ENCODE data around the gene KCNJ15. TPM values are rescaled to one million over a fixed set of nuclear protein-coding genes. Genes with fewer than 3 reads are reported as not detected.

The KCNJ15 gene
- polyA plus RNA-seq (2013, experiment 1 of 2): 0.22 TPM
- 1.3 TPM for polyA plus RNA-seq (2013, experiment 2 of 2)

GRCh38 chr21:38256599-38257302 is at the start of gene KCNJ15:
KCNJ15 (plus strand) TSS chr21:38256991; CDS start chr21:38299262, 42,271 bp downstream.
- no peaks in the 10 kb centered on the region for H3K36me3 ChIP-seq (ENCODE audit: control insufficient read depth, insufficient read depth, low read length)
- 84 to 89% methylated on average over 2 to 4 of the region's 5 CpGs for WGBS, 2 experiments (ENCODE audit: insufficient coverage in 2 of 2)
- no peaks in the 10 kb centered on the region for H3K9me3 ChIP-seq (ENCODE audit: control insufficient read depth, low read length)
- H3K4me3 ChIP-seq (ENCODE audit: extremely low read depth, insufficient read depth, low read length, poor library complexity, severe bottlenecking): no peak within 1 kb of the TSS
- H3K4me1 ChIP-seq (ENCODE audit: control insufficient read depth, insufficient read depth, low read length, poor library complexity, severe bottlenecking): no peaks in the 10 kb centered on the region
- H3K27ac ChIP-seq (ENCODE audit: low read depth, low read length, severe bottlenecking): no peak within 1 kb of the TSS

- Histone ChIP-seq H3K4me3 (ENCODE audit: extremely low read depth, insufficient read depth, low read length, poor library complexity, severe bottlenecking) (no peak overlapping the region), H3K9me3 (ENCODE audit: control insufficient read depth, low read length) (peaks cover 9% of the 10 kb centered on the region), H3K27ac (ENCODE audit: low read depth, low read length, severe bottlenecking) (no peak overlapping the region), H3K4me1 (ENCODE audit: control insufficient read depth, insufficient read depth, low read length, poor library complexity, severe bottlenecking) (no peaks in the 10 kb centered on the region), H3K36me3 (ENCODE audit: control insufficient read depth, insufficient read depth, low read length) (no peaks in the 10 kb centered on the region)
- 97% methylated on average over 3 of the region's 6 CpGs; no CpG with 5 or more reads in 1 of the 2 experiments for WGBS, 2 experiments (ENCODE audit: insufficient coverage in 2 of 2)
These were observed 48.7 kb upstream of the KCNJ15 start for GRCh38 chr21:38208118-38208517.

GRCh38 chr21:38211321-38211720 is 45.5 kb upstream of the KCNJ15 start:
- WGBS, 2 experiments (ENCODE audit: insufficient coverage in 2 of 2): 88 to 95% methylated on average over 2 to 3 of the region's 3 CpGs
- peaks cover 9% of the 10 kb centered on the region for H3K9me3 ChIP-seq (ENCODE audit: control insufficient read depth, low read length)
- H3K4me1 ChIP-seq (ENCODE audit: control insufficient read depth, insufficient read depth, low read length, poor library complexity, severe bottlenecking): no peaks in the 10 kb centered on the region
- H3K36me3 ChIP-seq (ENCODE audit: control insufficient read depth, insufficient read depth, low read length): no peaks in the 10 kb centered on the region
- H3K4me3 ChIP-seq (ENCODE audit: extremely low read depth, insufficient read depth, low read length, poor library complexity, severe bottlenecking): no peak overlapping the region
- no peak overlapping the region for H3K27ac ChIP-seq (ENCODE audit: low read depth, low read length, severe bottlenecking)

GRCh38 chr21:38212706-38213105 is 44.1 kb upstream of the KCNJ15 start:
- Histone ChIP-seq H3K36me3 (ENCODE audit: control insufficient read depth, insufficient read depth, low read length) (no peaks in the 10 kb centered on the region), H3K9me3 (ENCODE audit: control insufficient read depth, low read length) (peaks cover 9% of the 10 kb centered on the region), H3K4me1 (ENCODE audit: control insufficient read depth, insufficient read depth, low read length, poor library complexity, severe bottlenecking) (no peaks in the 10 kb centered on the region), H3K4me3 (ENCODE audit: extremely low read depth, insufficient read depth, low read length, poor library complexity, severe bottlenecking) (no peak overlapping the region), H3K27ac (ENCODE audit: low read depth, low read length, severe bottlenecking) (no peak overlapping the region)
- WGBS, 2 experiments (ENCODE audit: insufficient coverage in 2 of 2): 94 to 100% methylated on average over 3 to 4 of the region's 6 CpGs

- no peaks in the 10 kb centered on the region for H3K36me3 ChIP-seq (ENCODE audit: control insufficient read depth, insufficient read depth, low read length)
- 26 to 27% methylated on average over 2 to 4 of the region's 7 CpGs for WGBS, 2 experiments (ENCODE audit: insufficient coverage in 2 of 2)
- no peak overlapping the region for H3K4me3 ChIP-seq (ENCODE audit: extremely low read depth, insufficient read depth, low read length, poor library complexity, severe bottlenecking)
- no peak overlapping the region for H3K27ac ChIP-seq (ENCODE audit: low read depth, low read length, severe bottlenecking)
- peaks cover 21% of the 10 kb centered on the region for H3K9me3 ChIP-seq (ENCODE audit: control insufficient read depth, low read length)
- no peaks in the 10 kb centered on the region for H3K4me1 ChIP-seq (ENCODE audit: control insufficient read depth, insufficient read depth, low read length, poor library complexity, severe bottlenecking)
These were observed 37.7 kb upstream of the KCNJ15 start for GRCh38 chr21:38219049-38219628.

- WGBS, 2 experiments (ENCODE audit: insufficient coverage in 2 of 2): 75 to 89% methylated on average over 4 of the region's 5 CpGs
- peaks cover 32% of the 10 kb centered on the region for H3K9me3 ChIP-seq (ENCODE audit: control insufficient read depth, low read length)
- no peak overlapping the region for H3K4me3 ChIP-seq (ENCODE audit: extremely low read depth, insufficient read depth, low read length, poor library complexity, severe bottlenecking)
- H3K4me1 ChIP-seq (ENCODE audit: control insufficient read depth, insufficient read depth, low read length, poor library complexity, severe bottlenecking): no peaks in the 10 kb centered on the region
- no peak overlapping the region for H3K27ac ChIP-seq (ENCODE audit: low read depth, low read length, severe bottlenecking)
- H3K36me3 ChIP-seq (ENCODE audit: control insufficient read depth, insufficient read depth, low read length): no peaks in the 10 kb centered on the region
These were observed 36.5 kb upstream of the KCNJ15 start for GRCh38 chr21:38220270-38220737.

- Histone ChIP-seq H3K4me3 (ENCODE audit: extremely low read depth, insufficient read depth, low read length, poor library complexity, severe bottlenecking) (no peak overlapping the region), H3K27ac (ENCODE audit: low read depth, low read length, severe bottlenecking) (no peak overlapping the region), H3K36me3 (ENCODE audit: control insufficient read depth, insufficient read depth, low read length) (no peaks in the 10 kb centered on the region), H3K9me3 (ENCODE audit: control insufficient read depth, low read length) (peaks cover 38% of the 10 kb centered on the region), H3K4me1 (ENCODE audit: control insufficient read depth, insufficient read depth, low read length, poor library complexity, severe bottlenecking) (no peaks in the 10 kb centered on the region)
- no CpG with 5 or more reads among the region's 1 CpG for WGBS, 2 experiments (ENCODE audit: insufficient coverage in 2 of 2)
These were observed 35.2 kb upstream of the KCNJ15 start for GRCh38 chr21:38221594-38221993.

- Histone ChIP-seq H3K4me1 (ENCODE audit: control insufficient read depth, insufficient read depth, low read length, poor library complexity, severe bottlenecking) (no peaks in the 10 kb centered on the region), H3K27ac (ENCODE audit: low read depth, low read length, severe bottlenecking) (no peak overlapping the region), H3K4me3 (ENCODE audit: extremely low read depth, insufficient read depth, low read length, poor library complexity, severe bottlenecking) (no peak overlapping the region), H3K9me3 (ENCODE audit: control insufficient read depth, low read length) (peaks cover 46% of the 10 kb centered on the region), H3K36me3 (ENCODE audit: control insufficient read depth, insufficient read depth, low read length) (no peaks in the 10 kb centered on the region)
- 88 to 97% methylated on average over 4 to 6 of the region's 6 CpGs for WGBS, 2 experiments (ENCODE audit: insufficient coverage in 2 of 2)
These were observed 32.8 kb upstream of the KCNJ15 start for GRCh38 chr21:38223893-38224540.

- Histone ChIP-seq H3K9me3 (ENCODE audit: control insufficient read depth, low read length) (peaks cover 49% of the 10 kb centered on the region), H3K36me3 (ENCODE audit: control insufficient read depth, insufficient read depth, low read length) (no peaks in the 10 kb centered on the region)
These were observed 29.4 kb upstream of the KCNJ15 start for GRCh38 chr21:38227401-38227800.

GRCh38 chr21:38228115-38228514 is 28.7 kb upstream of the KCNJ15 start:
- H3K36me3 ChIP-seq (ENCODE audit: control insufficient read depth, insufficient read depth, low read length): no peaks in the 10 kb centered on the region
- H3K4me3 ChIP-seq (ENCODE audit: extremely low read depth, insufficient read depth, low read length, poor library complexity, severe bottlenecking): no peak overlapping the region
- no peak overlapping the region for H3K27ac ChIP-seq (ENCODE audit: low read depth, low read length, severe bottlenecking)
- WGBS, 2 experiments (ENCODE audit: insufficient coverage in 2 of 2): 57 to 72% methylated on average over 2 to 3 of the region's 6 CpGs
- peaks cover 49% of the 10 kb centered on the region for H3K9me3 ChIP-seq (ENCODE audit: control insufficient read depth, low read length)
- H3K4me1 ChIP-seq (ENCODE audit: control insufficient read depth, insufficient read depth, low read length, poor library complexity, severe bottlenecking): no peaks in the 10 kb centered on the region

More at GRCh38 chr21:38227401-38227800, 29.4 kb upstream of the KCNJ15 start:
- no peak overlapping the region for H3K27ac ChIP-seq (ENCODE audit: low read depth, low read length, severe bottlenecking)
- no peak overlapping the region for H3K4me3 ChIP-seq (ENCODE audit: extremely low read depth, insufficient read depth, low read length, poor library complexity, severe bottlenecking)
- H3K4me1 ChIP-seq (ENCODE audit: control insufficient read depth, insufficient read depth, low read length, poor library complexity, severe bottlenecking): no peaks in the 10 kb centered on the region

Measured in mesodermal cell (in vitro differentiated cells).